MG63 (cell line): ENCODE measurements around the gene CAMK1D. TPM values are rescaled to one million over a fixed set of nuclear protein-coding genes. Genes with fewer than 3 reads are reported as not detected.

Source experiments
- DNase-seq: peaks from one replicate; pipeline ENCODE4 v3.0.0-alpha.2; 2020
- H3K27me3 ChIP-seq: fragments of 250-450 bp; sonication (Bioruptor Pico); 2 replicates; pipeline ENCODE4 v1.5.1; 2020; ENCODE audit warnings: mild to moderate bottlenecking, moderate library complexity
- H3K36me3 ChIP-seq: fragments of 250-450 bp; sonication (Bioruptor Pico); 2 replicates; pipeline ENCODE4 v1.5.1; 2020; ENCODE audit warnings: mild to moderate bottlenecking, moderate library complexity
- H3K4me3 ChIP-seq: fragments of 250-450 bp; sonication (Bioruptor Pico); 2 replicates; pipeline ENCODE4 v1.5.1; 2020; ENCODE audit warnings: mild to moderate bottlenecking, moderate library complexity
- H3K9me3 ChIP-seq: fragments of 250-450 bp; sonication (Bioruptor Pico); 2 replicates; pipeline ENCODE4 v1.5.1; 2020; ENCODE audit warnings: mild to moderate bottlenecking, moderate library complexity
- total RNA-seq: library from RNA; depleted of rRNA; stranded (reverse); fragments of >200 nt; shearing (Covaris generic); gene quantifications from 2 replicates; pipeline ENCODE4 v1.2.3, GENCODE V29; 2014; ENCODE audit warnings: low replicate concordance

Gene CAMK1D
- total RNA-seq, 1 experiment from 2014 or later = 13.2 TPM

DNA sequence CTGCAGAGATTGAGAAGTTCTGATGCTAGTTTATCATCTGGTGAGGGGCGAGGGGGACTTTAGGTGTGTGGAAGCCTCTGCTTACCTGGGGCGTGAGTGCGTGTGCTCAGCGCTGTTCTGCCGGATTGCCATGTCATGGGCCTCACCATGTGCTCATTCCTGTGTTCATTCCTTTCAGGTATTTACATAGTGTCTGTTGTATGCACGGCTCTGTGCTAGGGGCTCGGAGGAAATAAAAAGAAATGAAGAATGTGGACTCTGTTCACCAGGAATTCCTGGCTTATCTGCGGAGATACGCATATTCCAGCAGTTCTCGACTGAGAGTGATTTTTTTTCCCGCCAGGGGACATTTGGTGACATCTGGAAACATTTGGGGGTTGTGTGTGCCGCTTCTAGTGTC, 152.0 kb downstream of the CAMK1D start:
- no peaks in the 10 kb centered on the region for H3K9me3 ChIP-seq
- no peak overlapping the region for H3K4me3 ChIP-seq
- no peaks in the 10 kb centered on the region for H3K27me3 ChIP-seq
- no peak for DNase-seq
- H3K36me3 ChIP-seq = no peaks in the 10 kb centered on the region

DNA sequence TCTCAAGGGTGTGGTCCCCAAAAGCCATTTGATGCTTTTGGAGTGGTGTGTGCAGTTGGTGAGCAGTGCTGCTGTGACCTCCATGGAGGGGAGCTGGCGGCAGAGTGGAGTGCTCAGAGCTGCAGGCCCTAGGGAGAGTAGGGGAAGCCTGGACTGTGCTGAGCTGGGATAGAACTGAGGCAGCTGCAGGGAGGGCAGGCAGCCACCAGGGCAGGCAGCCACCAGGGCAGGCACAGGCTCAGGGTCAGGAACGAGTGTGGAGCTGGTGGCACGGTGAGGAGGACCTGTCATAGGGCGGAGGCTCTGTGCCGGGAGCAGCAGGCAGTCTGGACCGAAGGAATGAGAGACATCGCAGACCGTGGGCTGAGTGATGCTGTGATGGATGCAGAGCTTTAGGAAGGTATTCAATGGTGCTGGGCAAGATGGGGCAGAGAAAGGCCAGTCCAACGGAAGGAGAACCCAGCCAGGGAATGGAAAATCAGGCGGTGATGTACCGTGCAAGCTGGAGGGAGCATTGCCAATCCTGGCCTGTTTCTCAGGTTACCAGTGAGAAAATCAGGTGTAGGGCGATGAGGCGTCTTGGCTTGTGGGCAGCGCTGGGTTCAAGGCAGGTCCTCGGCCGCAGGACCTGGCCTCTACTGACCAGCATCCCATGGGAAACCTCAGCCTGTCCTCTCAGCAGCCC, 152.6 kb downstream of the CAMK1D start:
- no peak overlapping the region for H3K4me3 ChIP-seq
- no peaks in the 10 kb centered on the region for H3K36me3 ChIP-seq
- no peaks in the 10 kb centered on the region for H3K9me3 ChIP-seq
- DNase-seq = no peak
- no peaks in the 10 kb centered on the region for H3K27me3 ChIP-seq

DNA sequence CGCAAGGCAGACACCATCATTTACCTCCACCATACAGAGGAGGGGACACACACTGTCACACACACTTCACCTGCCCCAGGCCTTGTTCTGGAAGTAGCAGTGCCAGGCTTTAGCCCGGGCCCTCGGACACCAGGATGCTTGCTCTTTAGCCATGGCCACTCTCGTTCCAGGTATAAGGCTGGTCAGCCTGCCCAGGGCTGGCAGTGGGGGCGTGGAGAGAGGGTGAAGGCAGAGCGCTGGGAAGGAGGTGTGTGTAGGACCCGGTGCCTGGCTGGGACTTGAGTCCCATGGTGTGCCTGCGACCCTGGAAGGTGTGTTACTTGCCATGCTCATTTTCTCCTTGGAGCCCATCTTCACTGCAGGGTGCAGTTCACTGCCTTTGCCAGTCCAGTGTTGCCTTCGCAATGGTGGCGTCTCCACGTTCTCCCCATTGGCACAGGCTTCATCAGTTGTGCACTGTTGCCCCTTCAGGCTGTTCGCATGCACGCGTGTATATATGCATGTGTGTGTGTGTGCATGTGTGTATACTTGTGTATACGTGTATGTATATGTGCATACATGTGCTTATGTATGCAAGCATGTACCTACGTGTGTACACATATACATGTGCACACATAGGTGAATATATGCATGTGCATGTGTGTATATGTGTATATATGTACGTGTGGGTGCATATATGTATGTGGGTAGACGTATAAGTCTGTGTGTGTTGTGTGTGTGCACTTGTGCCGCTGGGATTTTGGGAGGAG, 153.4 kb downstream of the CAMK1D start:
- Histone ChIP-seq H3K4me3 (no peak overlapping the region), H3K9me3 (no peaks in the 10 kb centered on the region), H3K36me3 (no peaks in the 10 kb centered on the region), H3K27me3 (no peaks in the 10 kb centered on the region)
- DNase-seq = no peak

DNA sequence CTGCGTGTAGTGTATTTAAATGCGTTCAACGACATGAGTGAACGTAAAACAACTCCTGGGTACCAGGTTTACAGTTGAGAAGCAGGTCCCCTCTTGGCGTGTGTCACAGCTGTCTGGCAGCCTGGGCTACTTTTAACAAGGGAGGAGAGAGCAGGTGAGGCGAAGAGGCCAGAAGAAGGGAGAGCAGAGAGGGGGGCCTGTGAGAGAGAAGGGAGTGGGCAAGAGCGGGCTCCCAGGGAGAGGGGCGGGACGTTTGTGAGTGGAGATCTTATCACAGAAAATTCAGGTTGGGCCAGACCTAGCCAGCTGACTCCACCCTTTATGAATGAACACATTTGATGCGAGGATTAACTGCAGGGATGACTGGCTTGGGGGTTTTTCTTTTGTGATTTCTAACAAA, 154.0 kb downstream of the CAMK1D start:
- Histone ChIP-seq H3K9me3 (no peaks in the 10 kb centered on the region), H3K4me3 (no peak overlapping the region), H3K36me3 (no peaks in the 10 kb centered on the region; the same call in 1 of the 2 replicates), H3K27me3 (no peaks in the 10 kb centered on the region)
- no peak for DNase-seq

DNA sequence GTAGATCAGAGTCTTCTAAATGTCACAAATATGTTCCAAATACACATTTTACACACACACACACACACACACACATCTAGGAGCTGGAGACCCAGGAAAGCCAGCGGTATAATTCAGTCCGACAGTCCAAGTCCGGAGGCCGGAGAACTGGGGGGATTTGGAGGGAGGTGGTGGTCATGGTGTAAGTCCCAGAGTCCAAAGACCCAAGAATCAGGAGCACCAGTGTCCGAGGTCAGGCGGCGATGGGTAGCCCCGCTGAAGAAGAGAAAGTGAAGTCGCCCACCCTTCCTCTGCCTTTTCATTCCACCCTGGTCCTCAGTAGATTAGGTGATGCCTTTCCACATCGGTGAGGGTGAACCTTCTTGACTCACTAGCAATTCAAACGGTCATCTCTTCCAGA, 154.8 kb downstream of the CAMK1D start:
- no peak overlapping the region for H3K4me3 ChIP-seq
- no peaks in the 10 kb centered on the region for H3K9me3 ChIP-seq
- H3K27me3 ChIP-seq = no peaks in the 10 kb centered on the region
- H3K36me3 ChIP-seq = no peaks in the 10 kb centered on the region; the same call in 1 of the 2 replicates
- DNase-seq = no peak

DNA sequence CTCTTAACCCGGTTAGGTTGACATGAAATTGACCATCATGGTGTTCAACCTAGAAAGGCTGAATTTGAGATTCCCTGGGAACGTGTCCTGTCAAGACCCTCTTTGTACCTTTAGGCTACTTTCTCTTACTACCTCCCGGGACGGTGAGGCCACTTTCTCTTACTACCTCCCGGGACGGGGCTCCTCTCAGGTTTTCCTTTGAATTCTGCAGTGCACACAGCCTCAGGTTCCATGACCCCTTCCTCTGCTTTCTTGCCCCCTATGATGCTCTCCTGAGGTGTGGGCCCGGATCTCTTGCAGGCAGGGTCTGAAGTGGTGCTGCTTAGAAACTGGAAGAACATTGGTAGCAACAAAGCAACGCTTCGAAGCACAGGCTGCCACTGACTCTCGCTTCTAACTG, 155.3 kb downstream of the CAMK1D start:
- H3K27me3 ChIP-seq = no peaks in the 10 kb centered on the region
- no peak for DNase-seq

DNA sequence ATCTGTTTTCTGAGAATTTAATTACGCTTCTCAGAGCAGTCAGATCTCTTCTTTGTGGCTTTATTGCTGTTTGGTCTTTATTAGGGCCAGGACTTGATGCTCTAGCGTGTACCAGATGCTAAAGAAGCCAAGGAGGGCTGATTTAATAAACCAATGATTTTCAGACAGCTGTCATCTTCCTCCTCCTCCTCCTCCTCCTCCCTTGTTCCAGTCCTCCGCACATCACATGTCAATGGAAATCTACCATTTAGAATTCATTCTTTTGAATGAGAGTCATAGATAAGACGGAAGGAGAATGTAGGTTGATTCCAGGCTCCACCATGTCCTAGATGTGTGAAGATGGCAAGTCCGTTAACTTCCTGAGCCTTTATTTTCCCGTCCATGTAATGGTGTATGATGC, 156.3 kb downstream of the CAMK1D start:
- DNase-seq = no peak
- no peaks in the 10 kb centered on the region for H3K27me3 ChIP-seq
- H3K4me3 ChIP-seq = no peak overlapping the region
- no peaks in the 10 kb centered on the region for H3K9me3 ChIP-seq
- H3K36me3 ChIP-seq = no peaks in the 10 kb centered on the region; the same call in 1 of the 2 replicates

More for the DNA sequence above, 155.3 kb downstream of the CAMK1D start:
- no peaks in the 10 kb centered on the region; the same call in 1 of the 2 replicates for H3K36me3 ChIP-seq
- H3K9me3 ChIP-seq = no peaks in the 10 kb centered on the region
- H3K4me3 ChIP-seq = no peak overlapping the region

DNA sequence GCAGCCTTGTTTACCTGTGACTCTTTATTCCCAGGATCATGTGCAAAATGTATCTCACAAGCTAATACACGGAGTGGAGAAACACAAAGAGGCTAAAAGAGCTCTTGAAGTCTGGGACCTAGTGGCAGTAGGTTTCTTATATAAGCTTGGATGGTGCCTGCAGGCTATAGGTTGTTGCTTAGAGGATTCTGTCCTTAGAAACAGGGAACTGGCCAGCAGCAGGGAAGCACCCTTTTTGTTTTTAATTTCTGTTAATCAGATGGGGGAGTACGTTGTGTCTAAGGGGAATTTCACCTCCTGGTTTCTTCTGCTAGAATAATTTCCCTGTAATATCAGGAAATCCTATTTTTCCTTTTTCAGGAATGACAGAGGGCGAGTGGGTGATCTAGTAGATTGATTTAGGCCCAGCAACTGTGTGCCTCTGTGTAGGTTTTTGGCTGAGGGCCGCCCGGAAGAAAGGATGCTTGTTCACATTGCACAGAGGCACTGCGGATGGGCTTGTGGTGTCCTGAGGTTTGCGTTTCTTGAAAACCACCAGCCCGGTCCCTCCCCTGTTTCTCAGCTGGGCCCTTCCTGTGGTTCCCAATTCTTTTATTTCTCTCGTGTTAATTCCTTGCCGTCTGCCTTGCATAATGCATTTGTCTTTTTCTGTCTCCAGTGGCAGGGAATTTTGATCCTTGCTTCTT, 158.0 kb downstream of the CAMK1D start:
- H3K9me3 ChIP-seq = no peaks in the 10 kb centered on the region
- no peaks in the 10 kb centered on the region; the same call in 1 of the 2 replicates for H3K36me3 ChIP-seq
- no peak for DNase-seq
- no peaks in the 10 kb centered on the region for H3K27me3 ChIP-seq
- no peak overlapping the region for H3K4me3 ChIP-seq

DNA sequence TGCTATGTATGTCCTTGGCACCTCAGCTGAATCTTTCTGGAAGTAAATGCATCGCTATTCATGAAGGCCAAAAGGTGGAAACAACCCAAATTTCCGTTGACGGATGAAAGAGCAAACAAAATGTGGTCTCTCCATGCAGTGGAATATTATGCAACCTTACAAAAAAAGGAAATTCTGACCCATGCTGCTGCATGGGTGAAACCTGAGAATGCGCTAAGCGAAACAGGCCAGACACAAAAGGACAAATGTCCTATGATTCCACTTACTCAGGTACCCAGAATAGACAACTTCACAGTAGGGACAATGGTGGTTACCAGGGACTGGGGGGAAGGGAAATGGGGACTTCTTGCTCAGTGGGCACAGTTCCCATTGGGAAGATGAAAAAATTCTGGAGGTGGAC, 158.8 kb downstream of the CAMK1D start:
- H3K9me3 ChIP-seq = no peaks in the 10 kb centered on the region
- H3K4me3 ChIP-seq = no peak overlapping the region
- DNase-seq = no peak
- H3K27me3 ChIP-seq = no peaks in the 10 kb centered on the region
- H3K36me3 ChIP-seq = no peaks in the 10 kb centered on the region; the same call in 1 of the 2 replicates

DNA sequence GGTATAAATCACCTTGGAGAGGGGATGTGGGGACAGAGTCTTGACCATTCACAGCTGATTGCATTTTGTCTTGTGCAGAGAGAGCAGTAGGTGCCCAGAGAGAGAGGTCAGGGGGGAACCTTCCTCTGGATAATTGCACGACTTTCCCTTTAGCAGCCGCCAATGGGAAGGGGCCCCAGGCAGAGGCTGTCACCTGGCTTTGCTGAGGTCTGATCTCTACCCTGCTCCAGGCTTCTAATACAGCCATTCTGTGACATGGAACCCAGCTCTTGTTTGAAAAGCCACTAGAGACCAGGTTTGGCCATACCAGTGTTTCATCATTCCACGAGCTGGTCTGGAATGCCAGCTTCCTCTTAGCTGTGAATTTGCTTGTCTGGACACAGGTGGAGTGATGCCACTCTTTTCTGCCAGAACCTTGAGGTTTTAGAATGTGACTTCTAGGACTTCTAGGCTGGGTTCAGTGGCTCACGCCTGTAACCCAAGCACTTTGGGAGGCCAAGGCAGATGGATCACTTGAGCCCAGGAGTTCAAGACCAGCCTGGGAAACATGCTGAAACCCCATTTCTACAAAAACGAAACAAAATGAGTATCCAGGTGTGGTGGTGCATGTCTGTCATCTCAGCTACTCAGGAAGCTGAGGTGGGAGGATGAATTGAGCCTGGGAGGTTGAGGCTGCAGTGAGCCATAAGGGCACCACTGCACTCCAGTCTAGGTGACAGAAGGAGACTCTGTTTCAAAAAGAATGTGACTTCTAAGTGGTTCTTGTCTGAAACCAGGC, 159.9 kb downstream of the CAMK1D start:
- no peaks in the 10 kb centered on the region for H3K27me3 ChIP-seq
- H3K4me3 ChIP-seq = no peak overlapping the region
- no peak for DNase-seq
- H3K9me3 ChIP-seq = no peaks in the 10 kb centered on the region
- H3K36me3 ChIP-seq = no peaks in the 10 kb centered on the region; the same call in 1 of the 2 replicates

DNA sequence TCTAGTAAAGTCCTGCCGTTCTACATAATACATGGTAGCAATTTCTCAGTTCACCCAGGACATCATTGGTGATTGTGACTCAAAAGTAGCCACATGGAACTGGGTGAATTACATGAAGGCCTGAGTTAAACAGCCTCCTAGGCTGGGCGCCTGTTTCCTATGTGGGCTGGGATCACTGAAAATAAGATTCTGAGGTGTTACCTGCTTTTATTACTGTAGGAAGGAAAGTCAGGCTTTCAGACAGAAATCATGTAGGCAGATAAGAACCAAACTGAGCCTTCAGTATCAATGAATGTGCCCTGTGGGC, 160.4 kb downstream of the CAMK1D start:
- no peaks in the 10 kb centered on the region for H3K27me3 ChIP-seq
- no peaks in the 10 kb centered on the region; the same call in 1 of the 2 replicates for H3K36me3 ChIP-seq
- H3K4me3 ChIP-seq = no peak overlapping the region
- no peaks in the 10 kb centered on the region for H3K9me3 ChIP-seq
- DNase-seq = no peak

DNA sequence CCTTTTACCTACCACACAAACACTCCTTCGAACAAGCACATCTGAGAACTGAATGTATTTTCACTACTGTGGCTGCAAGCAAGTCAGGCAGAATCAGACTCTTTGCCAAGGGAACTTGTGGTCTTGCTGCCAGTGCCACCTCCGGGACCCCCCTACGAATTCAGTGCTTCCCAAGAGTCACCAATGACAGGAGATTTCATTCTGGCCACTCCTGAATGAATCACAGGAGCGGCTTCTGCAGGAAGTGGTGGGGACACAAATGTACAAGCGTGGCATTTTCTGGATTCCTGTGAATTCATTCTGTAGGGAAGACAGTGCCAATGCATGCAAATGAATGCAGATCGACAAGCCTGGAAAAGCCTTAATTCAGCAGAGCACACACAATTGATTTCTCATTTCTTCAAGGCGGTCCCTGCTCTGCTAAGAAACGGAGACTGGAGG, 161.2 kb downstream of the CAMK1D start:
- Histone ChIP-seq H3K4me3 (no peak overlapping the region), H3K36me3 (no peaks in the 10 kb centered on the region; the same call in 1 of the 2 replicates), H3K9me3 (no peaks in the 10 kb centered on the region), H3K27me3 (no peaks in the 10 kb centered on the region)
- no peak for DNase-seq

DNA sequence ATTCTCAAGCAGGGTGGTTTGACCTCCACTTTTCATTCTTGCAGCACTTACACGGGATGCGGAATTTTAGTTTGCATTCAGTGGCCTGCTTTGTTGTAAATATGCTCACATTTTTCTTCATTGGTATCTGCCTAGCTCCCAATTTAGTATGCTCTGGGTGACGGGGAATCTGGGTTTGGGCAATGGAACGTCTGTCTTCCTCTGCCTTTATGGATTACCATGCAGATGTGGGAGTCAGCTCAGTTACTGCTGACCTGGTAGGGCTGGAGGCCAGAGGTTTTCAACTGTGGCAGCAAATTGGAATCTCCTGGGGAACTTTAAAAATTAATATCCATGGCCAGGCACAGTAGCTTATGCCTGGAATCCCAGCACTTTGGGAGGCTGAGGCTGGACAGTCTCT, 161.6 kb downstream of the CAMK1D start:
- H3K36me3 ChIP-seq = no peaks in the 10 kb centered on the region; the same call in 1 of the 2 replicates
- no peaks in the 10 kb centered on the region for H3K9me3 ChIP-seq
- H3K27me3 ChIP-seq = no peaks in the 10 kb centered on the region
- DNase-seq = no peak
- H3K4me3 ChIP-seq = no peak overlapping the region

DNA sequence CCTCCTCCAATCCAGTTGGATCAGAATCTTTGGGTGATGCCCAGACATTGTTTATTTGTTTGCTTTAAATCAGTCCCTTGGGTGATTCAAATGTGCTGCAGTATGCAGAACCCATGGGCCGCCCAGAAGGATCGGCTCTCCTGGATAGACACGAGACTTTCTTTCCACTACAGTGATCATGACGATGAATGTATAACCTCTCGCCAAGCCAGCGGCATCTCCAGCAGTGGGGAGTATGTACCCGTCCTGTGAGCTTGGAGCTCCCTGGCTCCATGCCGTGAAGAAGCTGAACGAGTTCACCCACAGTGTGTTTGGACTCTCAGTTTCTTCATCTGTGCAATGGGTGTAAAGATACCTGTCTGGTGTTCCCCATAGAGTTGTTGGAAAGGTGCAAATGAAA, 162.3 kb downstream of the CAMK1D start:
- no peak for DNase-seq
- Histone ChIP-seq H3K9me3 (no peaks in the 10 kb centered on the region), H3K27me3 (no peaks in the 10 kb centered on the region), H3K4me3 (no peak overlapping the region), H3K36me3 (no peaks in the 10 kb centered on the region; the same call in 1 of the 2 replicates)

DNA sequence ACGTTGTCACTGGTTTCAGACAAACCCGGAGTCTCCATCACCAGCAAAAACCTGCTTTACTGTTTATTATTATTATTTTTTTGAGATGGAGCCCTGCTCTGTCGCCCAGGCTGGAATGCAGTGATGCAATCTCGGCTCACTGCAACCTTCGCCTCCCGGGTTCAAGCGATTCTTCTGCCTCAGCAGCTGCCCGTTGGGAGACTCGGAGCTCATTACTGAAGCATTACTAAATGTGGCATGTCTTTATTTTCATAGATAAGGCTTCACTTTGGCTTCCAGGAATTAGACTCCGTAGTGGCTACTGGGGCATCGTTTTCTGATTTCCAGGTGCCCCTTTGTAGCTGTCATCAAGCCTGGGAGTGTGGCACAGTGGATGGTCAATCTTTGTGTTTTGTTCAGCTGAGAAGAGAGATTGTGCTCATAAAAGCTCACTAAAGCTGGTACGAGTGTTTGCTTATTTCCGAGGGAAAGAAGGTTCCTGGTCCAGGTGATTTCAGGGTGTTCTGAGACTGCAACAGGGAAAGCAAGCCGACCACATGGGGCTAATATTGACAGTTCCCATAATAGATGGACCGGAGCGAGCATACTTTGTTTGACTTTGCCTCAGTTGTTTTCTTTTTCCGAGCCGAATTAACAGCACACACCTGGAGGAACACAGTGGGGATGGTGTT, 163.1 kb downstream of the CAMK1D start:
- Histone ChIP-seq H3K36me3 (no peaks in the 10 kb centered on the region; the same call in 1 of the 2 replicates), H3K9me3 (no peaks in the 10 kb centered on the region), H3K4me3 (no peak overlapping the region), H3K27me3 (no peaks in the 10 kb centered on the region)
- DNase-seq = no peak

DNA sequence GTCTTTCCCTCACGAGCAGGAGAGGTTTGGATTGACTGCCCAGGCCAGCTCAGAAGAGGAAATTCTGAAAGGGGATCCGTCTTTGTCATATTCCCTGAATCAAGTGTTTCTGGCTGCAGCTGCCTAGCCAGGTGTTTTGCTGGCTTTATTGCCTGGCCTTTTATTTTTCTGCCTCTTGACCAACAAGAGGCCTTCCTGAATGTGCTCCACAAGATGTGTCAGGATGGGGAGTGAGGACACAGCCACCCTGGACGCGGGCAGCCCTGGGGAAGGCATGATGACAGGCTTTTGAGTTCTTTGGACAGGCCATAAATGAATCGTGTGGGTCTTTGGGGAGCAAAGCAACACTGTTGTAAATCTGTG, 163.6 kb downstream of the CAMK1D start:
- no peaks in the 10 kb centered on the region for H3K27me3 ChIP-seq
- DNase-seq = no peak
- no peaks in the 10 kb centered on the region; the same call in 1 of the 2 replicates for H3K36me3 ChIP-seq
- no peak overlapping the region for H3K4me3 ChIP-seq
- no peaks in the 10 kb centered on the region for H3K9me3 ChIP-seq
